ENCODE results near the gene ATP1B1. TPM values are rescaled to one million over a fixed set of nuclear protein-coding genes. Genes with fewer than 3 reads are reported as not detected.

Gene ATP1B1
- total RNA-seq, 1 donor from 2014 or later = 83.3 TPM

GRCh38 chr1:169092399-169092798 lies 14.1 kb upstream of the ATP1B1 start:
- DNase-seq (ENCODE audit: low read depth) = no peak
- no peak for TF ChIP-seq CTCF (conservative IDR thresholded peaks at IDR 0.05; ENCODE audit: low read depth, low read length)
- no peak overlapping the region for H3K4me3 ChIP-seq (ENCODE audit: low read depth, low read length)

GRCh38 chr1:169094897-169095569 lies 11.5 kb upstream of the ATP1B1 start:
- no peak for TF ChIP-seq CTCF (conservative IDR thresholded peaks at IDR 0.05; ENCODE audit: low read depth, low read length)
- H3K4me3 ChIP-seq (ENCODE audit: low read depth, low read length) = no peak overlapping the region
- DNase-seq (ENCODE audit: low read depth) = no peak

GRCh38 chr1:169098380-169098779 lies 8.1 kb upstream of the ATP1B1 start:
- TF ChIP-seq CTCF (conservative IDR thresholded peaks at IDR 0.05; ENCODE audit: low read depth, low read length) = no peak
- DNase-seq (ENCODE audit: low read depth) = no peak
- no peak overlapping the region for H3K4me3 ChIP-seq (ENCODE audit: low read depth, low read length)

GRCh38 chr1:169099561-169099960 lies 6.9 kb upstream of the ATP1B1 start:
- H3K4me3 ChIP-seq (ENCODE audit: low read depth, low read length) = no peak overlapping the region
- DNase-seq (ENCODE audit: low read depth) = no peak
- no peak for TF ChIP-seq CTCF (conservative IDR thresholded peaks at IDR 0.05; ENCODE audit: low read depth, low read length)

- DNase-seq (ENCODE audit: low read depth) = no peak
- TF ChIP-seq CTCF (conservative IDR thresholded peaks at IDR 0.05; ENCODE audit: low read depth, low read length) = no peak
- H3K4me3 ChIP-seq (ENCODE audit: low read depth, low read length) = no peak overlapping the region
These were observed 6.3 kb upstream of the ATP1B1 start for GRCh38 chr1:169100208-169100607.

- no peak for DNase-seq (ENCODE audit: low read depth)
- no peak for TF ChIP-seq CTCF (conservative IDR thresholded peaks at IDR 0.05; ENCODE audit: low read depth, low read length)
- no peak overlapping the region for H3K4me3 ChIP-seq (ENCODE audit: low read depth, low read length)
These were observed 5.8 kb upstream of the ATP1B1 start for GRCh38 chr1:169100651-169101088.

GRCh38 chr1:169102567-169102966 lies 3.9 kb upstream of the ATP1B1 start:
- DNase-seq (ENCODE audit: low read depth) = no peak
- TF ChIP-seq CTCF (conservative IDR thresholded peaks at IDR 0.05; ENCODE audit: low read depth, low read length) = no peak
- peak overlapping the region; percentile 33 for H3K4me3 ChIP-seq (ENCODE audit: low read depth, low read length)

Data from epithelial cell of proximal tubule (primary cell).